HG03097 (cell line): ENCODE results near the gene OVCH1.
"Not testable (repeated sequence)": the region's sequence is repeated elsewhere in the genome, so short reads cannot be mapped to it uniquely, and the experiment has no call there.

Source experiments
- ATAC-seq: cut with Tn5 transposase; IDR thresholded peaks from one replicate; pipeline ENCODE4 v1.9.1; 2021; ENCODE audit not compliant: unreplicated experiment, low FRiP score

Gene OVCH1

GRCh38 chr12:29503283-29503682, 5.8 kb upstream of the OVCH1 start:
- ATAC-seq, result no peak

GRCh38 chr12:29499235-29499634, 1.7 kb upstream of the OVCH1 start:
- no peak for ATAC-seq

GRCh38 chr12:29492891-29493290, 4.6 kb downstream of the OVCH1 start:
- ATAC-seq, result no peak

- ATAC-seq, result no peak
Observed at GRCh38 chr12:29486972-29487371, 10.5 kb downstream of the OVCH1 start.

- no peak for ATAC-seq
Observed at GRCh38 chr12:29463198-29463597, 34.3 kb downstream of the OVCH1 start.

GRCh38 chr12:29460082-29460481, 37.4 kb downstream of the OVCH1 start:
- ATAC-seq, result no peak

- ATAC-seq, result no peak
Observed at GRCh38 chr12:29455087-29455486, 42.4 kb downstream of the OVCH1 start.

DNA sequence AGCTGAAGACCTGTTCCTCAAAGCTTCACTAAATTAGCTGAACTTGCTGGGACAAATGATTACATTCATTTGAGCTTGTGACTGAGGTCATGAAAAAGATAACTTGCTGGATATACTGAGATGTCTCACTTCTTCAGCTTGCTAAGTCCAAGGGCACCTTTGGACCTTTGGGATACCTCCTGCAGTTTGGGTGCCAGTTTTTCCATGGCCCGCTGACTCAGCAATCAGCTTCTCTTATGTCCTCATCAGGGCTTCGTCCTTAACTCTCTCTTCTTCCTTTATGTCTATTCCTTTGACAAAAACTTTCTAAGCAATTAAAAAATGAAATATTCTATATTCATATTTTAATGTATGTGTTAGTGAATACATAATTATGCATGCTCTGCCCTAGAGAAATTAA, 45.6 kb downstream of the OVCH1 start:
- no peak for ATAC-seq

DNA sequence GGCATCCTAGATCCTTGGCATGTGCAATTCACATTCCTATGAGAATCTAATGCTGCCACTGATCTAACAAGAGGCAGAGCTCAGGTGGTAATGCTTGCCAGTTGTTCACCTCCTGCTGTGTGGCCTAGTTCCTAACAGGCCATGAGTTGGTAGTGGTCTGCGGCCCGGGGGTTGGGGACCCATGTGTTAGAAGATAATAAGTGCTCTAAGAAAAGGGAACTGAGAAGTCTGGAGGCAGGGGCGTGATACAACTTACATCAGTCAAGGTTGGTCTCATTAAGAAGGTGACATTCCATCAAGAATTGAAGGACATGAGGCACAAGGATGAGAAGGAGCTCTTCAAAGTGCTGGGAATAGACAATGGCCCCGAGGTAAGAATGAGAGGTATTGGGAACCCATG, 49.3 kb downstream of the OVCH1 start:
- ATAC-seq, result no peak

GRCh38 chr12:29447285-29447975, 50.1 kb downstream of the OVCH1 start:
- no peak for ATAC-seq

DNA sequence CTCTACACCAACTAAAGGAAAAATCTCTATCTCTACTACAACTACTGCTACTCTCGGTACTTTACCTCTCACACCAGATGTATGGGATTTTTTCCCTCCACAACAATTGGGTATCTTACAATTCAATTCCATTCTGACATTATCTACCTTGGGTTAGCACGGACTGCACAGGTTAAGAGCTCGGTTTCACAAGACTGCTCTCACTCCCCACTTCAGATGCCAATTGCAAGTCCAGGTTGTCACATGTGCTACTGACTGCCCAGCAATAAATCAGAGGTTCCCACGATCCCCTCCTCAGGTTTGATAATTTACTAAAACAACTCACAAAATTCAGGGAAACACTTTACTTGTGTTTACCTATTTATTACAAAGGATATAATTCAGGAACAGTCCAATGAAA, 58.0 kb downstream of the OVCH1 start:
- ATAC-seq, result no peak

DNA sequence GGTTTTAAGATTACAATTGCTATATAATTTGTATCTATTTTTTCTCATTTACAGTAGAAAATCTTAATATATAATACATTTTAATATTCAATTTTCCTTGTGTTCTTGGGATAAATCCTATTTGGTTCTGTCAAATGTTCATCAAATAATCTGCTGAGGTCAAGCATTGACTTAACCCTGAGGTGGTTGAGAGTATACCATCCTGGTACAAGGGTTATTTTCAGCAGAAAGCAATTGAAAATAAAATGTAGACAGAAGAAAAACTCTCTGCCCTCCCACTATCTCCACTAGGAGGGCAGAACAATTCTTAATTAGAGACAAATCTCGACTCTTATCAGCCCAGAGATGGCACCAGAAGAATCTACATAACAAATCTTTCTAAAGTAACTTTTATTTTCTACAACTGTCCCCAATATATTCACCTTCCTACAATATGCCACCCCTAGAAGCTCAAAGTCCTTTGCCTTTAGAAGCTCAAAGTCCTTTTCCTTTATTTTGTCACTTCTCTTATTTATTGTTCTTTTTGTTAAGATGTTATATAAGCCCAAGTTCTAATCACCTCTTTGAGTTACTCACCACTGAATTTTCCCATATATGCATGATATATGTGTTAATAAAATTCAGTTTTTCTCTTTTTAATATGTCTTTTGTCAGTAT, 58.6 kb downstream of the OVCH1 start:
- ATAC-seq, result no peak

- no peak for ATAC-seq
Observed at GRCh38 chr12:29437575-29437974, 59.9 kb downstream of the OVCH1 start.

- ATAC-seq, result not testable (repeated sequence)
Observed at GRCh38 chr12:29436815-29437214, 60.7 kb downstream of the OVCH1 start.

DNA sequence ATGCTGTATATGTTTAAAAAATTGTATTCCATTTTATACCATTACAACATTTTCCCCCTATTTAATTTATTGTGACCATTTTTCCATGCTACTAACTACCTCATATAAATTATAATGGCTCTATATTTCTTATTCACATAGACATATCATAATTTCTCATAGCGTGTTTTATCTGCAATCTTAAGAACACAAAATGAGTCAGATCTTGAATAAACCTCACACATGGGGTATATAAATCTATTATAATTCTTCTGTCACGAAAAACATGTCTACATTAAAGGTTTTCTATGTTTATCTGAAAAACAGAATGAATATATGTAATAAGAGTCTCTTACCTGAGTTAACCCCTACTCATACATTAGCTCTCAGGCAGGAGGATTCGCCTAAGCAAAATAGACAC, 66.0 kb downstream of the OVCH1 start:
- no peak for ATAC-seq

DNA sequence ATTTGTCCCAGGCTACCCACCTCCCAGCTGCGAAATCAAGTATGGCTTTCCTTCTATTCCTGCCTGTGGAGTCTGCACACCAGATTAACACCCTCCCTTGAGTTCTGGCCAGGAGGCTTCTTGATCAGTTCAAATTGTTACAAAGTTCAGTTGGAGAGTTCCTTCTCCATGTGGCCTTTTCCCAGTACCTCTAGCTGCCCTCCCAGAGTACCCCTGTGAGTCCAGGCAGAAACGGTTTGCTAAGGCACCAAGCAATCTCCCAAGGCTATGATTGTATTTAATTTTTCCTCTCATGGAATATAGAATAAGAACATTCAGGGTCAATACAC, 66.8 kb downstream of the OVCH1 start:
- no peak for ATAC-seq

GRCh38 chr12:29429999-29430715, 67.3 kb downstream of the OVCH1 start:
- ATAC-seq, result no peak

DNA sequence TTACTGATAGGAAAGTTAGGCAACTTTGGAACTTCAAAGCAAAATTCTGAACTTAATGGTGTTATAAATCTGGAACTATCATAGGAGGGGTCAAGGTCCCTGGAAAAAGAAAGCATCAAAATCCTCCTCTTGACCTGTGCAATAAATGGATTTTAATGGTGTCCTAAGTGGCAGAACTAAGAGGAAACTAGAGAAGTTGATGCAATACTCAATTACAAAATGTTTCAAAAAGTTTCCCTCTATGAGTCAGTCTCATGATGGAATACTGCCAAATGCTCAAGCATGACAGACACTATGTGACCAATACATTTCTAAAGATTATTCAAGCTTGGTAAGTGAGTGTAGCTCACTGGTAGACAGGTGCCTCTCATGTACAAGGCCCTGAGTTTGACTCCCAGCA, 68.9 kb downstream of the OVCH1 start:
- ATAC-seq, result no peak

DNA sequence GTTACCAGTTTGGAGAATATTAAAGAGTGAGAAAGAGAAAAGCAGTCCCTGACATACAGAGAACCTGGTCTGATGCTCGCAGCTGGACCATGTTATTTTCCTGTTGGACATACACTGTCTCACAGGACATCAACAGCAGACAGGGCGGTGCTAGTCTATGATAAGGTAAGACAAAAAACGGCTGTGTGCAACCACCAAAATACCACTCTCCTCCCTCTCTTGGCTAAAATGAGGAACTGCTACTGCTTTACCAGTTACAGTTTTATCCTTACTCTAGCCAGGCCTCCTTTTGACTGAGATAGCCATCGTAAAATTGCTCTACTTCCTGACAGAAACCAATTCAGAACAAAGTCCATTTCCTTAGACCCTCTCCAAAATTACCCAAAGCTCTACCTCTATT, 69.5 kb downstream of the OVCH1 start:
- ATAC-seq, result peak; percentile 99

GRCh38 chr12:29426498-29426897, 71.0 kb downstream of the OVCH1 start:
- ATAC-seq, result no peak

DNA sequence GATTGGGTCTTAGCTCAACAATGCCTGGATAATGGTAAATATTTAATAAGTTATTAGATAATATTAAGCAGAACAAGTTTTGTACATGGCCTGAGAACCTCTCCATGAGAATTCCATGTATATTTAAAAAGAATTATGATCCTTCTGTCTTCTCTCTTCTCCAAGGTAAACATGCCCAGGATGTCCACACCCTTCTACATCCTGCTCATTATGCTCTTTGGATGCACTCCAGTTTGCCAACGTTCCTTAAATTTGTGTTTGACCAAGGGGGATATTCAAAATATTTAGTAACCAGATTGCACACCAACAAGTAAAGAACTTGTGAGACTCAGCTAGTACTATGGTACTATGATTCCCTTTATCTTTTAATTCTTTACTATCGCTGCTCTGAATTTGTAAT, 71.8 kb downstream of the OVCH1 start:
- no peak for ATAC-seq

GRCh38 chr12:29416748-29417147, 80.7 kb downstream of the OVCH1 start:
- ATAC-seq, result no peak
